ENCODE data around the gene CCT8L2.
"Not testable (repeated sequence)": the region's sequence is repeated elsewhere in the genome, so short reads cannot be mapped to it uniquely, and the experiment has no call there.

CCT8L2 gene

DNA sequence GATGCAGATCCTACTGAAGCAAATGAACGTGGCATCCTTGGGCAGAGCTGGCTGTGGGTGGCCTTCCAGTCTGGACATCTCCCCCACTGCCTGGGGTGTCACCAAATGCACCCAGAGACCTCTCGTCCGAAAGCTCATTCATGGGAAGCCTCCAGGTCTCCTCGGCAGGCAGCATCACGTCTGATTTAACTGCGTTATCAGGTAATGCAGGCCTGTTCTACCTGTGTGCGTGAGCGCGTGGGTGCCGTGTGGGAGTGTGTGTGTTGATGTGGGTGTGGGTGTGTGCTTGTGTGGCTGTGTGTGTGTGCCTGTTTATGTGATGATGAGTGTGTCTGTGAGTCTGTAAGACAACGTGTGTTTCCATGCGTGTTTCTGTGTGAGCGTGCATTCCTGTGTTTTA, 35.1 kb downstream of the CCT8L2 start:
- not testable (repeated sequence) for DNase-seq

DNA sequence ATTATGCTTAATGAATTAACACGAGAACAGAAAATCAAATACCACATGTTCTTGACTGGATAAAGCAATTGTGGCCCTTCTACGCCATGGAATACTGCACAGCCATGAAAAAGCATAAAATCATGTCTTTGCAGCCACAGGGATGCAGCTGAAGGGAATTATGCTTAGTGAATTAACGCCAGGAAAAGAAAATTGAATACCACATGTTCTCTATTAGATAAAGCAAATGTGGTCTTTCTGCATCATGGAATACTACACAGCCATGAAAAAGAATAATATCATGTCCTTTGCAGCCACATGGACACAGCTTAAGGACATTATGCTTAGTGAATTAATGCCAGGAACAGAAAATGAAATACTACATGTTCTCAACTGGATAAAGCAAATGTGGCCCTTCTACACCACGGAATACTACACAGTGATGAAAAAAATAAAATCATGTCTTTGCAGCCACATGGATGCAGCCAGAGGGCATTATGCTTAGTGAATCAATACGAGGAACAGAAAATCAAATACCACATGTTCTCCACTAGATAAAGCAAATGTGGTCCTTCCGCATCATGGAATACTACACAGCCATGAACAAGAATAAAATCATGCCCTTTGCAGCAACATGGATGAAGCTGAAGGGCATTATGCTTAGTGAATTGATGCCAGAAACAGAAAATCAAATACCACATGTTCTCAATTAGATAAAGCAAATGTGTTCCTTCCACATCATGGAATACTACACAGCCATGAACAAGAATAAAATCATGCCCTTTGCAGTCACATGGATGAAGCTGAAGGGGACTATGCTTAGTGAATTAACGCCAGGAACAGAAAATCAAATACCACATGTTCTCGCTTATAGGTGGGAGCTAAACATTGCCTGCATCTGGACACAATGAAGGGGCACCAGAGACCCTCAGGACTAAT, 37.3 kb downstream of the CCT8L2 start:
- not testable (repeated sequence) for DNase-seq

- not testable (repeated sequence) for DNase-seq
Measured at GRCh38 chr22:16543310-16543709, 49.3 kb downstream of the CCT8L2 start.
